G401 (cell line): ENCODE measurements around the gene GLYAT. TPM values are rescaled to one million over a fixed set of nuclear protein-coding genes. Genes with fewer than 3 reads are reported as not detected.

Experiments used
- DNase-seq: peaks from one replicate; pipeline ENCODE4 v3.0.0-alpha.2; 2015; ENCODE audit warnings: low spot score
- in situ Hi-C: cut with HindIII; loops from 2 replicates; pipeline ENCODE4 v1.10.0; 2016; ENCODE audit warnings: low sequenced_read_pairs, mixed read lengths
- total RNA-seq: library from RNA; depleted of rRNA; stranded (reverse); fragments of >200 nt; shearing (Covaris generic); gene quantifications from 2 replicates; pipeline ENCODE4 v1.2.3, GENCODE V29; 2014; rRNA removed

GLYAT gene
- total RNA-seq, result not detected in 2 replicates

GRCh38 chr11:58731819-58732218 is at the start of gene GLYAT:
GLYAT (minus strand) TSS chr11:58731943; CDS start chr11:58724496, 7,447 bp downstream.
- in situ Hi-C loops, result no loop called here
- no peak for DNase-seq

- in situ Hi-C loops, result no loop called here
- no peak for DNase-seq
These were observed 49.6 kb upstream of the GLYAT start for GRCh38 chr11:58781345-58781744.

- DNase-seq, result no peak
- in situ Hi-C loops, result no loop called here
These were observed 48.8 kb upstream of the GLYAT start for GRCh38 chr11:58780578-58780977.

- no peak for DNase-seq
- in situ Hi-C loops, result no loop called here
These were observed 45.4 kb upstream of the GLYAT start for GRCh38 chr11:58776891-58777710.

- in situ Hi-C loops, result no loop called here
These were observed 43.4 kb upstream of the GLYAT start for GRCh38 chr11:58775066-58775708.

GRCh38 chr11:58774164-58774593 is 42.4 kb upstream of the GLYAT start:
- no peak for DNase-seq

More at GRCh38 chr11:58775066-58775708, 43.4 kb upstream of the GLYAT start:
- no peak for DNase-seq

GRCh38 chr11:58773337-58773736 is 41.6 kb upstream of the GLYAT start:
- in situ Hi-C loops, result no loop called here
- DNase-seq, result no peak

More at GRCh38 chr11:58774164-58774593, 42.4 kb upstream of the GLYAT start:
- in situ Hi-C loops, result no loop called here

- DNase-seq, result no peak
These were observed 40.9 kb upstream of the GLYAT start for GRCh38 chr11:58772329-58773285.

GRCh38 chr11:58771458-58771855 is 39.7 kb upstream of the GLYAT start:
- DNase-seq, result no peak
- in situ Hi-C loops, result no loop called here

More at GRCh38 chr11:58772329-58773285, 40.9 kb upstream of the GLYAT start:
- in situ Hi-C loops, result no loop called here

GRCh38 chr11:58770627-58771457 is 39.1 kb upstream of the GLYAT start:
- DNase-seq, result no peak
- in situ Hi-C loops, result no loop called here

GRCh38 chr11:58770166-58770565 is 38.4 kb upstream of the GLYAT start:
- DNase-seq, result no peak
- in situ Hi-C loops, result no loop called here

GRCh38 chr11:58769308-58769707 is 37.6 kb upstream of the GLYAT start:
- in situ Hi-C loops, result no loop called here

GRCh38 chr11:58768137-58768536 is 36.4 kb upstream of the GLYAT start:
- DNase-seq, result no peak
- in situ Hi-C loops, result no loop called here

More at GRCh38 chr11:58769308-58769707, 37.6 kb upstream of the GLYAT start:
- no peak for DNase-seq

- DNase-seq, result no peak
- in situ Hi-C loops, result no loop called here
These were observed 33.3 kb upstream of the GLYAT start for GRCh38 chr11:58765078-58765477.

- in situ Hi-C loops, result no loop called here
These were observed 31.4 kb upstream of the GLYAT start for GRCh38 chr11:58763120-58763490.

GRCh38 chr11:58762284-58763119 is 30.8 kb upstream of the GLYAT start:
- in situ Hi-C loops, result no loop called here
- DNase-seq, result no peak

More at GRCh38 chr11:58763120-58763490, 31.4 kb upstream of the GLYAT start:
- no peak for DNase-seq

- DNase-seq, result no peak
- in situ Hi-C loops, result no loop called here
These were observed 25.7 kb upstream of the GLYAT start for GRCh38 chr11:58757439-58757838.
